ENCODE data around the gene TENM3.

Gene TENM3

DNA sequence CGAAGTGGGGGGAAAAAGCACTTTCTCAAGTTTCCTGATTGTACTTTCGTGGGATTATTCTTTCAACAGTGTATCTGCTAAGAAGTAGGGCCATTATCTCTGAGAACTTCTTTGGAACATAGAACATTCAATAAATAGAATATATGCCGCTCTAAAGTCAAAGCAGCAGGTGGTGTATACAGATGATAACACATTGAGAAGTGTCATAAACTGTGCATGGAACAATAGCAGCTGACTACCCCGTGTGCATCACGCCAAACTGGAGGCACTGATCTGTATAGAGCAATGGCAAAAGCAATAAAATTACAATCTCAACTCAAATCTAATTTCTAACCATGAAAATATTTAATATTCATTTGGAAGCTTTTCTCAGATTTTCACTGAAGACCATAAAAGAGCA is 498.7 kb downstream of the TENM3 start:
- no peak for DNase-seq (ENCODE audit: low spot score)

DNA sequence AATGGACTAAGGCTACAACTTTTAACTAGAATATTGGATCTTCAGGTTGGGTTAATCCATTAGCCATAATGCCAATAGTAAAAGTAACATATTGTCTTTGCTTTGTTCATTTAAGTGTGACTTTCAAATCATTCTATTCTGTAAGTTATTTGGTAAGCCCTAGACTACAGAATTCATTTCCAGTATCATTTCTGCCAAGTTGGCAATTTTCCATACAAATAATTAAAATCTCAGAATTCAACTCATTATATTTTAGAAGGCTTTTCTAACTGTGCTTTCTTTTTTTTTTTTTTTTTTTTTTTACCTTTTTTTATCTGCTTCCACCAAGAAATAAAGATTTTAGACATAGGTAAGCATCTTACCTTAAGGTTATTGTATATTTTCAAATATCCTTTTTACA is 500.6 kb downstream of the TENM3 start:
- no peak for DNase-seq (ENCODE audit: low spot score)

DNA sequence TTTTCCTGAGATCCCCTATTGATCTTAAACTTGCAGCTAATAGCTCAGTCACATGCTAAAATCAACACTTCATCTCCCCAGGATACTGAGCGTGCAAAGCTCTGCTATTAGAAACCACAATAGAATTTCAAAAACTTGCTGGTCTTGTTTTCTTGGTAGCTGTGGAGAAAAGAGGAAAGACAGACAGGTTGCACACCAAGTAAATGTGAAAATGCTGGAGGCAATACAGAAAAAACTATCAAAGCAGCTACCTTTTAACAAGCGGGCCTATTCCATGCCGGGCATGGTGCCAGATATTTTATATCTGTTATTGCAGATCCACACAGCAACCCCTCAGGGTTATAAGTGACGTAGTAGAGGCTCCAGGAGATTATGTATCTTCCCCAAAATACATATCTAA is 502.0 kb downstream of the TENM3 start:
- DNase-seq (ENCODE audit: low spot score), result no peak

DNA sequence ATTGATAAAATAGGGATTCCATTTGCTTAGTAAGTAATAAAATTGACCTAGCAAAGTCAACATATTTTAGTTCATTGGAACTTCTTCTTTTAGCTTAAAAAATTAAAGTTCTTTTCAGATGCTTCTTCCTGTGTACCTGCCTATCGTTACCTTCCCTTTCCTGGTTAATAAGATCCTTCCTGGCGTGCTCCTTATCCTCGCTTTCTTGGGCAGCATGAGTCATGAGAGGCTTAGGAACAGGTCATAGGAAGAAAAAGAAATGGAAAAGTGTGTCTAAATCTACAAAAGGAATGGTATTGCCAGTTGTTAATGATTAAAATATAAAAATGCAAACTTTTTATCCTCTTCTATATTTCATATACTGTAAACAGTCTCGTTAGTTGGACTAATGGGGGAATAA is 503.7 kb downstream of the TENM3 start:
- DNase-seq (ENCODE audit: low spot score), result no peak

DNA sequence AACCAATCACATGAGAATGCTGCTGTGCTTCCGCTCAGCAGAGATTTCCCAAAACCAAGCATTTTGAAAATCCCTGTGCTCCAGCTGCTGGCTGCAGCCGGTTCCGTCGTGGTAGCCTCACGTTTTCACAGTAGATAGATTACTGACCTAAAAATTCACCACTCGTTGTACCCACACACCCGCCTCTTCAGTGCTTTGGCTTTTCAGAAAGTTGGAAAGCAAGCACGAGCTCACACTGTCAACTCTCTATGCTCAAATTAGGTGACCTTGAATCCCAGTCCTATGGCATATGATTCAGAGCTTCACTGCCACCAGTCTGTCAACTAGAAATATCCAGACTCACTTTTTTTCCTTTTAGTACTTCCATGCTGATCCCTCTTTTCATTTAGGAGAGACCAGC is 505.1 kb downstream of the TENM3 start:
- DNase-seq (ENCODE audit: low spot score), result no peak

DNA sequence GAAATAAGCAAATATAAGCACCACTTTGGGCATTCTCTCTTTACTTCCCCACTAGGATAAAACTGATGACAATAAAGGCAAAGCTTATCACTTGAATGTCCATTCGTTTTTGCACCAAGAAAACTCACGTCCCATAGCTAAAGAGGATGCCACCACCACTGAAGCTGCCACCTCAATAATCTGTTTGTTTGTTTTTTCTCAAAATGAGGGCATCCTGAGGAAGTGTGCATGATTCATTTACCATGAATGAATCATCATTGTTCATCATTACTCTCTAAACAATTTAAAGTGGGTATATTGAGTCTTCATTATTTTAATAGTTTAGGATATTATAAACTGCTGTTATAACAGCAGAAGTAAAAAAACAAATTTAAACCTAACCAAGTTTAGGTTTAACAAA is 505.7 kb downstream of the TENM3 start:
- peak; percentile 25 for DNase-seq (ENCODE audit: low spot score)

DNA sequence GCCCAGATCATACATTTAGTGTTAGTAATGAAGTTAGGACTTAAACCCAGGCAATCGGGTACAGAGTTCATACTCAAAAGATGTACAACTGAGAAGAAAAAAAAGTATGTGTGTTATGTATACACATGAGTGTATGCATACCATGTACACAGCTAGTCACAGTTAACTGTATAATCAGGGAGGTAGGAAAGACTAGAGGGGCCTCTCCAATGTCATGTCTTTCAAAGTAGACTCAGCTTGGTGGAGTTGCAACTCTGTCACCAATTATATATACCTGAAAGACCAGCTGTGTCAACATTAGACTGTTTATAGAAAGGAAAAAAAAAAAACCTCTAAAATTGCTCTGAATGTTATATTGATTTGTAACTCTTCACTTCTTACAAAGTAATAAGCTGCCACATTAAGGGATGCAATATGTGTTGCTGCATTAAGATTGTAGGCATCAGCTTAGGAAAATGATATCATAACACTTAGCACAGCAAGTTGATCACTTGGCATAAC is 506.5 kb downstream of the TENM3 start:
- DNase-seq (ENCODE audit: low spot score), result no peak

DNA sequence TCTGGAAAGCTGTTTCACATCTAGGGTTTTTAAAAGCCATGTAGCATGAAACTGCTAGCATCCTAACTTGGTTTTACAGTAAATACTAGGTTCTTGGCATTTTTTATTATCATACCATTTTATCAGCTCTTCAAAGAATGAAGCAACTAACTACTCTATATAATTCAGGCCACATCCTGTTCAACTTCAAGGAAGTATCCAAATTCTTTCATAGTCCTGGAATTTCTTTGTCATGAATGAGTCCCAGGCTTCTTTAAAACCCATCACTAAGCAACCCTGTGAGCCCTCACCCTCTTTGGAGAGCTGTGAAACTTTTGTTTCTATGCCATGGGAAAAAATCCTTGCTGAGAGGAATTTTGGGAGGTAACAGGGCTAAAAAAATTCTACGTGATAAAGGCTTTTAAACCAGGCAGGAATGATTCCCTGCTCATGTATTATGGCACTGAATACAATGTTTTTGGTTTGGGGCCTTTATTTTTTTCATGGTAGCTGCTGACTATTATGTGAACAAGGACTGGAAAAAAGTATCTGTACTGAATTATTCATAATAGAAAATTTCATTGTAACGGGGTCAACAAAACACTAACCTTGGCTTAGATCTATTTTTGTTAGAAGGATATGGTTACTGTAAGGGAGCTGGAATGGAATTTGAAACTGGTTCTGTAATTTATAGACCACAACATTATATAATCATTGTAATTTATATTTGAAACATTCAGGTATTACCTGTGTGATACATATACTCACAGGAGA is 509.1 kb downstream of the TENM3 start:
- no peak for DNase-seq (ENCODE audit: low spot score)

DNA sequence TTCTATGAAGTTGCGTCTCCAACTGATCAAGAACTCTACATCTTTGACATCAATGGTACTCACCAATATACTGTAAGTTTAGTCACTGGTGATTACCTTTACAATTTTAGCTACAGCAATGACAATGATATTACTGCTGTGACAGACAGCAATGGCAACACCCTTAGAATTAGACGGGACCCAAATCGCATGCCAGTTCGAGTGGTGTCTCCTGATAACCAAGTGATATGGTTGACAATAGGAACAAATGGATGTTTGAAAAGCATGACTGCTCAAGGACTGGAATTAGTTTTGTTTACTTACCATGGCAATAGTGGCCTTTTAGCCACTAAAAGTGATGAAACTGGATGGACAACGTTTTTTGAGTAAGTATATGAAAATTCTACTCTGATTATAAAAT is 511.7 kb downstream of the TENM3 start:
- DNase-seq (ENCODE audit: low spot score), result no peak

DNA sequence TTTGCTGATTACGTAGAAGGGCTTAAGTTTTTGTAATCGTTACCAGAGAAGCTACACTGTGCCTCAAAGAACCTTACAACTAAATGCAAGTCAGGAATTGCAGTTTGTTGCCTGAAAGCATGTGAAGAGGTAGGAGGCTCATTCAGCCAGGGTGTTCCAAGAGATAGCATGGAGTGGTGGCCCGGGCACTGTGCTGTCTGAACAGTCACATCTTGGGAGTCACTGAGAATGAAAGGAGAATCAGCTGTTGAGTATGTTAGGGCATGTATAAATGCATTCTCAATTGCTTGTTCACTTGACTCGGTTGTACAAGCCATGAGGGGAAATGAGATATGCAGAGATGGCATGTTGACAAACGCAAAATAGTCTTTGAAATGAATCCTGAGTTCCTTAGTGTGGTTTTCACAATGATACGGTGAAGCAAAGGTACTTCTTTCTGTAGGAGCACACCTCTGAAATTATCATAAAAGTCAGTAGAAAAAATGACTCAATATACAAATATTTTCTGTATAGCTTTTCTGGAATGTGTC is 513.0 kb downstream of the TENM3 start:
- no peak for DNase-seq (ENCODE audit: low spot score)

DNA sequence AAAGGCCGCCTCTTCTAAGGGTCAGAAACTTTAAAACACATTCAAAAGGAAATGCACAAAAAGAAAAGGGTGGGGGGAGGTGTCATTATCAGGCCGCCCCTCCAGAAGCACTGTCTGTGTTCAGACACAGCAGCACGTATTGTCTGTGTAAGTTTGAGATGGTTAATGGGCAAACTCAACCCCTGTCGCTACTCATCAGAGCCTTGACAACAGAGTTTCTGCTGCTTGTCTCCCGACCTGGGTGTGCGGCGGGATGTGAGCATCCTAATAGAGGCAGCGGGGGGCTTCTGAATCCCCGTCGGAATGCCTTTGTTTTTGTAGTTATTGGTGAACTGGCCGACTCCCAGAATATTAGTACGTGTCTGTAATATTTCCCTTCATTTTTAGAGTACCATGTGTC is 515.1 kb downstream of the TENM3 start:
- DNase-seq (ENCODE audit: low spot score), result no peak

DNA sequence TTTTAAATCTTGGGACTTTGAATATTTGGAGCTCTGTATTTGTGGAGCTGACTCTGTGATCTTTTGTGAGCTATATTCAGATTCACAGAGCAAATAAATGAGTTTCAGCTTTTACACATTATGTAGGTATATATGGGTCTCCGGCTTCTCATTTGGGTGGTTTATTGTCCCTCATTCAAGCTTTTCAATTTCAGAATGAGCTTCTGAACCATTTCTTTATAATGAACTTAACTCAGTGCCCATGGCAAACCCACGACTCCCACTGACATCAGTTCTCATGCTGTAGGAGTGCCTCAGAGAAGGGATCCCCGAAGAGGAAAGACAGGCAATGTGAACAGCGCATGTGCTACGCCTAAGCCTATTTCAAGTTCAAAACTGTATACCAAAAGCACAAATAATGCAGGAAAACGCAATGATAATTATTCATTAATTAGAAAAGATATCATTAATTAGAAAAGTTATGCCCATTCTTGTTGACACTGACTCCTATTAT is 517.4 kb downstream of the TENM3 start:
- no peak for DNase-seq (ENCODE audit: low spot score)

DNA sequence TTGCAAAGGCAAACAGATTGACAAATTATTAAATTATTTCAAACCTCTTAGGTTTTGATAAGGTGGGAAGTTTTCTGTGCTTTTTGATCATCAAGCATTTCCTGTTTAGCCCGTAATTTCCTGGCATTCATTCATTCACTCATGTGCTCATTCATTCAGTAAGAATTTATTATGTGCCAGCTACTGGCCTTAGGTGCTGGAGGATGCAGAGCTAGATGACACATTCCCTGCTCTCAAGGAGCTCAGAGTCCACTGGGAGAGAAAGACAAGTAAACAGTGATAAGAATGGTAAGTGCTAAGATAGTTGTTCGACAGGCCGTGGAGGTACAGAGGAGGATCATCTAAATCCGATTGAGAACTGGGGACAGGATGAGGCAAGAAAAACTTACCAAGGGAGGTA is 520.9 kb downstream of the TENM3 start:
- no peak for DNase-seq (ENCODE audit: low spot score)

DNA sequence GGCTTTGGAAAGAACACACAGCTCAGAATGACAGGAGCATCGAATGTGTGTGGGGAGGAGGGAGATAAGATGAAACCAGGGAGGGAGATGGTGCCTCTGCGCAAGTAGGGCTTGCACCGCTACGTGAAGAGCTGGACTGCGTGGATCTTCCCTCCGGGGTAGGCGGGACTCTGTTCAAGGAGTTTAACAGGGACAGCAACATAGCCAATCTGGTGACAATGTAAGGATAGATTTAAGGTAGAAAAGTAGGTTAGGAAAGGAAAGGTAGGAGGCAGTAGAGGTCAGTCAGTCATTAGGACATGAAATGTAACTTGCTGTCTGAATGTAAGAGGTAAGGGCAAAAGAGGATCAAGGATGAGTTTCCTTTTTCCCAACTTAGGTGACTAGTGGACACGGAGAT is 521.4 kb downstream of the TENM3 start:
- no peak for DNase-seq (ENCODE audit: low spot score)

DNA sequence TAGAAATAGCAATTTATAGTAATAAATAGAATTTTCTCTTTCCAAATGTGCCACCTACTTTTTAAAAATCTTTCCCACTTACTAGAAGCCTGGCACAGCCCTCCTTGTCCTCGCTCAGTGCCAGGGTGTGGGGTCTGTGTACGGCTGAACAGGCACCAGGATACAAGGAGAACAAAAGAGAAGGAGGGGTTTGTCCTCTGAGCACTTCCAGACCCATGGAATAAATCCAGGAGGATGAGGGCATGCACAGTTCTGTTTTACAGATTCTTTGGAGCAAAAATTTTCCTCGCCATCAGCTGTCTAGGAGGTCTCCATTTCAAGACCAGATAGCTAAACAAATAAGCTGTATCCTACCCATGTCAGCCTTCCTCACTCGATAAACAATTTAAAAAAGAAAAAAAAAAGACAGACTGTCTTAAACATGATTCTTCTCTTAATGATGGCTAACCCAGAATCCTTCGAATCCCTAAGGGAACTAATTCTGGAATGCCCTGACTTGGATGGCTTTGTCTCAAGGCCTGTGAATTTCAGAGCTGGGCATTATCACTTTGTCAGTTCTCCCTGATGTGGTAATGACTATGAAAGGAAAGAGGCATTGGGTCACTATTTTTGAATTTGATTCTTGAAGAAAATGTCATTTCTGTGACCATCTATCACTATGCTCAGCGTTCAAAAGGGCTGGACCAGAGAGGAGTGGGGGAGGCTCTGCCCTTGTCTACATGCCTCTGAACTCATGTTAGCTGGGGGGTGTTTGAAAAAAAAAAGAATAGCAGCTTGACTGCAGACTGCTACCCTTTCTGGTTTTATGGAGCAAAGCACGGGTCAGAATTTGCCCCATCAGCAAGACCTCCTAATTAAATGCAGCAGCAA is 523.0 kb downstream of the TENM3 start:
- DNase-seq (ENCODE audit: low spot score), result no peak

DNA sequence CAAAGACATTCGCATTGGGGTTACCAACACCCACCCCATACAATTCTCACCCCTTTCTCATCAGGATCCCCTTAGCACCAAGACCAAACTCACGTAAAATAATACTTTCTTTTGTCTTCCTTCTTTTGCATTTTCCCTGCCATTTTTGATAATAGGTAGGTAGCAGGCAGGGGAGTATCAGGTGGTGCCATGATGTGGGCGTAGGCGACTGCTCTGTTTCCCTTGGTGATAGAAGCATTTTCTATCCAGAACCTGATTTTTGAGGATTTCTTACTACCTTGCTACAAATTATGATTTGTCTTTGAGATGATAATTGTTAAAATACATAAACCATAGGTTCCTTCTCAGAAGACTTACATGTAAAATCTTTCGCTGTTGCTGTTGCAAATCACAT is 523.7 kb downstream of the TENM3 start:
- DNase-seq (ENCODE audit: low spot score), result no peak

DNA sequence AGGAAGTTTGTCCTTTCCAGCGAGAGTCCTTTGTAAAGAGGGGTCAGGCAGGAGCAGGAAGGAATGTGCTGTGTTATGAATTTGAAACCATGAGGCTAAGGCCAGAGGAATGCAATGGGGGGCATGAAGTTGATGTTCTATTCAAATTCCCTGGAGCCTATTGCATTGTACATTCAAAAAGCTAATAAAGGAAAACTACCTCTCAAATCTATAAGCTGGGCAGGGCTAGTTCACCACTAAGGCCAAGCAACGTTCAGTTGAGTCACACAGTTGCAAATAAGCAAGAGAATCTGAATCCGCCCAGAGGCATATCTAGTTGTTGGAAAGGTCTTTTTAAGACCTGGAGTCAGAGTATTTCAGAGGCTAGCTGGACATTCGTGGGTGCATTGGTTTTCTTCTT is 525.6 kb downstream of the TENM3 start:
- no peak for DNase-seq (ENCODE audit: low spot score)

DNA sequence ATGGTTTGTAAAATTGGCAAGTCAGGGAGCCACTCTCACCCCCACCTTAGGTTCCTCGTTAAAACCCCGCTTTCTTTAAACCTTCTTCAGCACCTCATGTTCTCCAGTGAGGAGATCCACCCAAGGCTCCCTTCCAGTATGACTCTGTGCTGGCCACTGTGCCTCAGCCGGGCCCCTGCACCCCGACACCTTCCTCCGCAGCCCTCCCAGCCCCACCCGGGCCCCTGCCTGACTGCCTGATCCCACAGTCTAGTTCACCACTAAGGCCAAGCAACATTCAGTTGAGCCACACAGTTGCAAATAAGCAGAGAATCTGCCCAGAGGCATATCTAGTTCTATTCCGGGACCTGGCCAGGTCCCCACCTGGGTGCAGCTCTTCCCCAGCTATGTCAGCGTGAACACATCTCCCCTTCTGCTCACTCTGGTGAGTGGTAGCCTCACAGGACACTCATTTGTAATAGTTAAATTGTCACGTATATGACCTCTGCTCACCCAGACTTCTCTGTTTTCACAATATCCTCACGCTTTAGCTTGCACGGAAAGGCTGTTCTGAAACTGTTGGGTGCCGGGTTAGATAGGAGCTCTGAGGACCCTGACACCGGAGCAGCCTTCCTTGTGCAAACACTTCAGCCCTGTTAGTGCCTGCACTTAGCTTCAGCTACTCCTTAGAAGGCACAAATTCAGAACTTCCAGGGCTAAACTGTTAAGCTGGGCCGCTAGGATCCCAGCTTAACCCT is 527.2 kb downstream of the TENM3 start:
- no peak for DNase-seq (ENCODE audit: low spot score)

DNA sequence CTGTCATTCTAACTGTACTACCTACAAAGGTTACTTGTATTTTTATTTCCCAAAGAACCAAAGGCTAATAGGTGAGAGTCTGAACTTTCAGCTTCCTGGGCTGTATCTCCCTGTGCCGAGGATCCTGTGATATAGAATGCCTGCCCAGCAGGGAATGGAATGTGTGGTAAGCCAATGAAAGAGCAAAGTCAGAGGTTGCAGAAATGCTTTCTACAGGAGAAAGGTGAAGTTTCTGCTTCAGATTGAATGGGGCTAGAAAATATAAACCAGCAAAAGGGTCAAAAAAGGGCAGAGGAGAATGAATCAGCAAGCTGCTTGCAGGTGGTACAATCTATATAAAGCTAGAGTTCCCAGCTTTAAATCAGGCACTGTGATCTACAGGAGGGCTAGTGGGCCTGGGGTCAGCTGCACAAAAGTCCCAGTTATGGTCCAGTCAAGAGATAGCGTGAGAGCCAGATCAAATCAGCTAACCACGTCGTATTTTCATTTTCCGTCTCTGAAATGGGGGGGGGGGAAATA is 527.9 kb downstream of the TENM3 start:
- DNase-seq (ENCODE audit: low spot score), result no peak

DNA sequence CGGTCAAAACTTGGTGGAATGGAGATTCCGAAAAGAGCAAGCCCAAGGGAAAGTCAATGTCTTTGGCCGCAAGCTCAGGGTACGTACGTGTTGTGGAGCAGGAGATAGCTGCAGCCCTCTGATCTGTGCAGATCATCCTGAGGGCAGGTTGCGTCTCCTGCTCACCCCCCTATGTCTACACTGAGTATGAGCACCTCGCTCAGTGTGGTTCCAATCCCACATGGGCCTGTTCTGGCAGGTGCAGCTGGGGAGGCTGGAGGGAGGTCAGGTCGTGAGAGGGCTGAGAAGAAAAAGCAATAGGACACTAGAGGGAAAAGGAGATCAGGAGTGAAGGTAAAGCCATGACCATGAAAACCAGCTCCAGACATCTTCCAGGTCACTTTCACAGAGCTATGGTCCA is 531.9 kb downstream of the TENM3 start:
- no peak for DNase-seq (ENCODE audit: low spot score)

DNA sequence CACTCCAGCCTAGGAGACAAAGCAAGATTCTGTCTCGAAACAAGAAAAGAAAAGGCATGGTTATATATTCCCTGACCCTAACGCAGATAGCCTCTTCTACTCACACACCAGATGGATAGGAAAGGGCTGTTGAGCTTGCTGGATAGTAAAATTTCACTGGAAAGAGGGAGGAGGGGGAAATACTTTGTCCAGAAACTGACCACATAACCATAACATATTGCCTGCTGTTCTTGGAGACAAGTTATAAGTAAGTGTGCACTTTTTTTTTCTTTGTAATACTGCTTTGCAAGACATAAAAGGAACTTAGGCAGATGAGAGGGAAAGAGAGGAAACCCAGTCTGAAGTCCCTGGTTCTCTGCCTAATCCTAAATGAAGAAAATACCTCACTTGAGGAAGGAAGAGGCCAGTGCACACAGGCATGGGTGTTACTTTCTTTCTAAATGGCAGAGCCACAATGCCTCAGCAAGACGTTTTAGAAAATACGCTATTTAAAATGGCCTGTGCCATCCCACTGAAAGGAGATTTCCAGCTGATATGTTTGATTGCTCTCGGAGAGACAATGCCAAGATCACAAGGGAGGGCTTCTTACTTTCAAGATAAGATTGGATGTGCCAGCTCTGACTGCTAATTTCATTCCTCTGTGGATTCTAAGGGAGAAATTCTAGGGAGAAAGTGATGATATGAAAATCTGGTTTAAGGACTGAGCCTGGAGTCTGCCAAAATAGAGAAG is 533.3 kb downstream of the TENM3 start:
- DNase-seq (ENCODE audit: low spot score), result no peak

Measured in activated CD4-positive, alpha-beta T cell treated with anti-CD3 and anti-CD28 coated beads, Interleukin-2, Interleukin-4, amounts not matched to agents 100 ng/mL and 50 ng/mL, durations not matched to agents 16 hours and 8 hours (primary cell).